ENCODE measurements around the gene TGM4.

Gene TGM4

DNA sequence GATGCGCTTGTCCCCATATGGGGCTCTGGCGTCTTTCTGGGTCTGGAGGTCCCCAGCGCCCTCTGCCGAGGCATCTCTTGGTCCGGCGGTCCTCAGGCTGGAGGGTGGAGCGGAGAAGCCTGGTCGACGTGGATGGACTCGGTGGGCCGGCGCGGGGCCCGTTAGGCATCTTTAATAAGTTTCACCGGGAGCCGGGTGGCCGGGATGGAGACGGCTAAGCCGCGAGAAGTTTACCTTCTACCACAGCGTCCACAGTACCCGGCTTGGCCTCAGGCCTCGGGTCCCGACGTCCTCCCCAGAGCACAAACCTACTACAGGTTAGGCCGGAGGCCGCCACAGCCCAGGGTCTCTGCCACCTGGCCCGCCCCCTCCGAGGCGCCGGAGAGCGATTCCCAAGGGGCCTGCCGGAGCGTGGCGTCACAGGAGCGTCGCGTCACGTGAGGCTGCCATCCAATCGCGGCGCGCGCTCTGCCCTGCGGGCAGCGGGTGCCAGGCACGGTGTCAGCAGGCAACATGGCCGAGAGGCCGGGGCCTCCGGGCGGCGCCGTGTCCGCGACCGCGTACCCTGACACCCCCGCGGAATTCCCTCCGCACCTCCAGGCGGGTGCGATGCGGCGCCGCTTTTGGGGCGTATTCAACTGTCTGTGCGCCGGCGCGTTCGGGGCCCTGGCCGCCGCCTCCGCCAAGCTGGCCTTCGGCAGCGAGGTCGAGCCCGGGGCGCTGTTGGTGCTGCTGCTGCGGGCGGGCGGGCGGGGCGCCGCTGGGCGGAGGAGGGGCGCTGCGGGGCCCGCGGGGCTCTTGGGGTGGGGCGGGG lies 12.8 kb upstream of the TGM4 start, which contains the start of gene TMEM42 (continued):
- TF ChIP-seq, protein P1, sequence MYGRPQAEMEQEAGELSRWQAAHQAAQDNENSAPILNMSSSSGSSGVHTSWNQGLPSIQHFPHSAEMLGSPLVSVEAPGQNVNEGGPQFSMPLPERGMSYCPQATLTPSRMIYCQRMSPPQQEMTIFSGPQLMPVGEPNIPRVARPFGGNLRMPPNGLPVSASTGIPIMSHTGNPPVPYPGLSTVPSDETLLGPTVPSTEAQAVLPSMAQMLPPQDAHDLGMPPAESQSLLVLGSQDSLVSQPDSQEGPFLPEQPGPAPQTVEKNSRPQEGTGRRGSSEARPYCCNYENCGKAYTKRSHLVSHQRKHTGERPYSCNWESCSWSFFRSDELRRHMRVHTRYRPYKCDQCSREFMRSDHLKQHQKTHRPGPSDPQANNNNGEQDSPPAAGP (tag by site-specific recombination; IDR thresholded peaks at IDR 0.05): peak; percentile 38; the same call in 1 of the 2 replicates
- TF ChIP-seq, protein P2, sequence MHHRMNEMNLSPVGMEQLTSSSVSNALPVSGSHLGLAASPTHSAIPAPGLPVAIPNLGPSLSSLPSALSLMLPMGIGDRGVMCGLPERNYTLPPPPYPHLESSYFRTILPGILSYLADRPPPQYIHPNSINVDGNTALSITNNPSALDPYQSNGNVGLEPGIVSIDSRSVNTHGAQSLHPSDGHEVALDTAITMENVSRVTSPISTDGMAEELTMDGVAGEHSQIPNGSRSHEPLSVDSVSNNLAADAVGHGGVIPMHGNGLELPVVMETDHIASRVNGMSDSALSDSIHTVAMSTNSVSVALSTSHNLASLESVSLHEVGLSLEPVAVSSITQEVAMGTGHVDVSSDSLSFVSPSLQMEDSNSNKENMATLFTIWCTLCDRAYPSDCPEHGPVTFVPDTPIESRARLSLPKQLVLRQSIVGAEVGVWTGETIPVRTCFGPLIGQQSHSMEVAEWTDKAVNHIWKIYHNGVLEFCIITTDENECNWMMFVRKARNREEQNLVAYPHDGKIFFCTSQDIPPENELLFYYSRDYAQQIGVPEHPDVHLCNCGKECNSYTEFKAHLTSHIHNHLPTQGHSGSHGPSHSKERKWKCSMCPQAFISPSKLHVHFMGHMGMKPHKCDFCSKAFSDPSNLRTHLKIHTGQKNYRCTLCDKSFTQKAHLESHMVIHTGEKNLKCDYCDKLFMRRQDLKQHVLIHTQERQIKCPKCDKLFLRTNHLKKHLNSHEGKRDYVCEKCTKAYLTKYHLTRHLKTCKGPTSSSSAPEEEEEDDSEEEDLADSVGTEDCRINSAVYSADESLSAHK (tag by site-specific recombination; IDR thresholded peaks at IDR 0.05): 0 out of 2 replicates have a peak, but pooled peaks have one; percentile 8
- TF ChIP-seq YY1 (tag by site-specific recombination; IDR thresholded peaks at IDR 0.05) (peak; percentile 79), ZSCAN30 (tag by site-specific recombination; IDR thresholded peaks at IDR 0.05) (0 out of 2 replicates have a peak, but pooled peaks have one; percentile 12), ZNF600 (tag by site-specific recombination; IDR thresholded peaks at IDR 0.05) (0 out of 2 replicates have a peak, but pooled peaks have one; percentile 19)

DNA sequence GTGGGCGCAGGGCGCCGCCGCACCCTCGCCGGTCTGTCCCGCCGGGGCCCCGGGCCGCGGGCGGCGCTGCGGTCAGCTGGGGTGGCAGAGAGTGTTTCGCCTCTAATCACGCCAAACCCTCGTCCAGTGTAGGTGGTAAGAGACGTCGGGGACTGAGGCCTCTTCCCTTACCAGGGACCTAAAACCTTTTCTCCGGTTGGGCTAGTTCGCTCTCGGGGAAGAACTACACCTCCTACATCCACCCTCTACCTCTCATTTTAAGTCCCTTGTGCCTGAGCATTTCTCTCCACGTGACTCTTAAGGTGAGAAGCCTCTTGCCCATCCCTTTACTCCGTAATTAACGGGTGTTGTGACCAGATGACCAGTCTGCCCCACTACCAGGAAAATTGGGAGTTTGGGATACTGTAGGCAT lies 12.2 kb upstream of the TGM4 start:
- H3K27ac ChIP-seq (ENCODE audit: extremely low read depth, low read depth, low read length): no peak overlapping the region; the same call in 1 of the 2 replicates
- 0 out of 2 replicates have a peak, but pooled peaks have one; percentile 26 for TF ChIP-seq ZBTB20 (tag by site-specific recombination; IDR thresholded peaks at IDR 0.05)
- no peak for TF ChIP-seq ZNF624 (tag by site-specific recombination; IDR thresholded peaks at IDR 0.05)
- no peaks in the 10 kb centered on the region for H3K4me1 ChIP-seq (ENCODE audit: control insufficient read depth, insufficient read depth, low read length)
- no peaks in the 10 kb centered on the region for H3K9me3 ChIP-seq (ENCODE audit: control insufficient read depth, insufficient read depth, low read depth, low read length)
- peaks cover 0 to 25% of the 10 kb centered on the region in 2 experiments; a peak in 1 of 3 replicates for H3K36me3 ChIP-seq (ENCODE audit: control insufficient read depth in 2 of 2, insufficient read depth in 1 of 2, low read length in 2 of 2)
- ChIA-PET CTCF (interaction anchor here (0.6 kb wide), 1 partner anchor 205 kb away, joined by 3 read pairs; no protein-coding TSS in a partner anchor), POLR2A (interaction anchor here (0.6 kb wide), 1 partner anchor 73 kb away, joined by 5 read pairs; no protein-coding TSS in a partner anchor)
- H3K4me3 ChIP-seq (ENCODE audit: low read depth, low read length): peak overlapping the region; percentile 34

DNA sequence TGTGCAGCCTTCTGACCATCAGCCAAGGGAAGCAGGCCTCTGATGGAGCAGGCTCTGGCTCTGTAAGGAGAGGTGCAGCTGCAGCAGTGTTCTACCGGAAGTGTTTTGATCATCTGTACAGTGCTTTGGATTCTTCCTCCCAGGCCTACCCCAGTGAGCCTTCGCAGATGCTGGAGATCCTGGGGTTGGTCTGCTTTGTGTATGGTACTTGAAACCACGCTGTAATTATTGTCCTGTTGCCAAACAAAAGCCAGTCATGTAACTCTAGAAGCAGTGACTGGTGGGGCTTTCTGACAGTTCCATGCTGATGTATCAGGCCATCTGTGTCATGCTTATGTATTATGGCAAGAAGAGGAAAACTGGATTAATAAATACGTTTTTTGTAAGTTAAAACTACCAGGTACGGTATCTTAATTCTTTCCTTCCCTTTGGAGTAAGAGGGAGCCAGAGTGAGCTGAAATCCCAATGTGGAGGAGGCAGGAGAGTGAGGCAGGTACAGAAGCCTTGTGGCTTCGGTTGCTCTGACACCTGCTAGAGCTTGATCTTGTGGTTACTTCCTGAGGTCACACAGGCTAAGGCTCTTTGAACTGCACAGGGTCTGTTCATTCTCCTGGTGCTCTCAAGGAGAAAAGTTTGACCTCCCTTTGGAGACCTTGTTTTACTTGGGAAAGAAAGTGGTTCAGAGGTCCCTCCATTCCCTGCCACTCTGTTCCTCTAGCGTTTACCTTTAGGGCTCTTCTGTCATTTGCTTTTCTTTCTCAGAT lies 9.0 kb upstream of the TGM4 start:
- no peak for TF ChIP-seq REPIN1 (tag by site-specific recombination; IDR thresholded peaks at IDR 0.05; ENCODE audit: low read depth)
- TF ChIP-seq, protein P3, sequence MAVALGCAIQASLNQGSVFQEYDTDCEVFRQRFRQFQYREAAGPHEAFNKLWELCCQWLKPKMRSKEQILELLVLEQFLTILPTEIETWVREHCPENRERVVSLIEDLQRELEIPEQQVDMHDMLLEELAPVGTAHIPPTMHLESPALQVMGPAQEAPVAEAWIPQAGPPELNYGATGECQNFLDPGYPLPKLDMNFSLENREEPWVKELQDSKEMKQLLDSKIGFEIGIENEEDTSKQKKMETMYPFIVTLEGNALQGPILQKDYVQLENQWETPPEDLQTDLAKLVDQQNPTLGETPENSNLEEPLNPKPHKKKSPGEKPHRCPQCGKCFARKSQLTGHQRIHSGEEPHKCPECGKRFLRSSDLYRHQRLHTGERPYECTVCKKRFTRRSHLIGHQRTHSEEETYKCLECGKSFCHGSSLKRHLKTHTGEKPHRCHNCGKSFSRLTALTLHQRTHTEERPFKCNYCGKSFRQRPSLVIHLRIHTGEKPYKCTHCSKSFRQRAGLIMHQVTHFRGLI (tag by site-specific recombination; IDR thresholded peaks at IDR 0.05): peak; percentile 50; the same call in 1 of the 2 replicates
- Histone ChIP-seq H3K27ac (ENCODE audit: extremely low read depth, low read depth, low read length) (no peak overlapping the region), H3K4me1 (ENCODE audit: control insufficient read depth, insufficient read depth, low read length) (no peaks in the 10 kb centered on the region), H3K36me3 (ENCODE audit: control insufficient read depth in 2 of 2, insufficient read depth in 1 of 2, low read length in 2 of 2) (peaks cover 0 to 25% of the 10 kb centered on the region in 2 experiments; a peak in 1 of 3 replicates), H3K4me3 (ENCODE audit: low read depth, low read length) (no peak overlapping the region), H3K9me3 (ENCODE audit: control insufficient read depth, insufficient read depth, low read depth, low read length) (no peaks in the 10 kb centered on the region)
- ChIA-PET CTCF (no interaction called here), POLR2A (no interaction called here)

DNA sequence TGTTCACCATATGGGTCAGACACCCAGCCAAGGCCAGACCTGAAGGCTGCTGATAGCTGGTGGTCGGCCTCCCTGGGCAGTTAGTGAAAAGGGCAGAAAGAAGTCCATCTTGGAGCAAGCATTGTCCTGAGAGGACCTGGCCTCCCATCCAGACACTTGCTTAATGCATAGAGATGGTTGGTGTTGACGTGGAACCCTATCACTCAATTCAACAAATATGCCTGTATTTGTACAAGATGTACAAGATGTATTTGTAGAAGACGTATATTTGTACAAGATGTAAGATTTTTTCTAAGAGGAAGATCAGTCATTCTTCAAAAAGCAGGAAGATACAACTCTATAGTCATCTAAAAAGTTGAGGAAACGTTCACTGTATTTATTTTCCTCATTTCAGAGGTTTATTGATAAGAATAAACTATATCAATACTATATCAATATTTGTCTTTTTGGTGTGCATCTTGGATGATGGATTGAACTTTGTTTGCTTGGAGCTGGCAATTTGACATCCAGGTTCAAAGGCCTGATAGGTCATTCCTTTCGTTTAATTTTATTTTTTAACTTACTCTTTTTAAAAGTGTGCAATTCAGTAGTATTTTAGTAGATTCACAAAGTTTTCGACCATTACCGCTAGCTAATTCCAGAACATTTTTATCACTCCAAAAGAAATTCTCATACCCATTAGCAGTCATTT lies 6.8 kb upstream of the TGM4 start:
- ChIA-PET POLR2A (no interaction called here), CTCF (no interaction called here)
- H3K9me3 ChIP-seq (ENCODE audit: control insufficient read depth, insufficient read depth, low read depth, low read length): no peaks in the 10 kb centered on the region
- H3K36me3 ChIP-seq (ENCODE audit: control insufficient read depth in 2 of 2, insufficient read depth in 1 of 2, low read length in 2 of 2): peaks cover 0 to 25% of the 10 kb centered on the region in 2 experiments; a peak in 1 of 3 replicates
- no peak overlapping the region for H3K27ac ChIP-seq (ENCODE audit: extremely low read depth, low read depth, low read length)
- H3K4me3 ChIP-seq (ENCODE audit: low read depth, low read length): no peak overlapping the region
- H3K4me1 ChIP-seq (ENCODE audit: control insufficient read depth, insufficient read depth, low read length): no peaks in the 10 kb centered on the region
- TF ChIP-seq ZSCAN23 (tag by site-specific recombination; IDR thresholded peaks at IDR 0.05) (no peak), ZNF837 (tag by site-specific recombination; IDR thresholded peaks at IDR 0.05) (no peak), ZNF549 (tag by site-specific recombination; IDR thresholded peaks at IDR 0.05) (no peak), MZF1 (tag by site-specific recombination; IDR thresholded peaks at IDR 0.05; ENCODE audit: borderline replicate concordance) (no peak), ZNF214 (tag by site-specific recombination; IDR thresholded peaks at IDR 0.05; ENCODE audit: borderline replicate concordance) (no peak), ZFP3 (tag by site-specific recombination; IDR thresholded peaks at IDR 0.05; ENCODE audit: low read depth) (no peak), ZNF660 (tag by site-specific recombination; IDR thresholded peaks at IDR 0.05) (no peak), REPIN1 (tag by site-specific recombination; IDR thresholded peaks at IDR 0.05; ENCODE audit: low read depth) (no peak), ZNF2 (tag by site-specific recombination; IDR thresholded peaks at IDR 0.05) (no peak), ZNF174 (tag by site-specific recombination; IDR thresholded peaks at IDR 0.05) (no peak), GLI4 (tag by site-specific recombination; IDR thresholded peaks at IDR 0.05) (no peak), ZNF394 (tag by site-specific recombination; IDR thresholded peaks at IDR 0.05; ENCODE audit: borderline replicate concordance) (no peak)
- TF ChIP-seq, protein P4, sequence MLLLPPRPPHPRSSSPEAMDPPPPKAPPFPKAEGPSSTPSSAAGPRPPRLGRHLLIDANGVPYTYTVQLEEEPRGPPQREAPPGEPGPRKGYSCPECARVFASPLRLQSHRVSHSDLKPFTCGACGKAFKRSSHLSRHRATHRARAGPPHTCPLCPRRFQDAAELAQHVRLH (tag by site-specific recombination; IDR thresholded peaks at IDR 0.05): no peak

Data from HEK293 (cell line).